ENCODE results near the gene PKP2.

Gene PKP2

GRCh38 chr12:32742133-32742532, 154.4 kb downstream of the PKP2 start:
- H4K20me1 ChIP-seq, result peaks cover 62% of the 10 kb centered on the region
- H3K4me3 ChIP-seq, result no peak overlapping the region
- no peaks in the 10 kb centered on the region for H3K27me3 ChIP-seq
- no peak overlapping the region for H3K4me2 ChIP-seq
- no peak for TF ChIP-seq Cebpa-rat (IDR thresholded peaks at IDR 0.05)
- no peaks in the 10 kb centered on the region for H3K9me3 ChIP-seq
- H3K27ac ChIP-seq, result no peak overlapping the region
- H3K4me1 ChIP-seq, result no peaks in the 10 kb centered on the region
- no peak overlapping the region for H3K9ac ChIP-seq
- peaks cover 93% of the 10 kb centered on the region for H3K36me3 ChIP-seq

All from BLaER1 (cell line).